Keratinocyte (primary cell): ENCODE measurements around the gene UGT3A1. TPM values are rescaled to one million over a fixed set of nuclear protein-coding genes. Genes with fewer than 3 reads are reported as not detected.

Source experiments
- DNase-seq: peaks from one replicate; pipeline ENCODE4 v3.0.0-alpha.2; 2011; ENCODE audit warnings: low read depth, missing footprints, low spot score
- FAIRE-seq: peaks from 2 replicates; lab custom pipeline; 2011; peaks lifted over from hg19 to GRCh38; lab: Jason Lieb, UNC
- H2AFZ ChIP-seq: 2 replicates; pipeline ENCODE4 v1.6.0; 2012; ENCODE audit warnings: low read length, control low read depth, inconsistent platforms; ENCODE audit not compliant: control insufficient read depth
- H3K27ac ChIP-seq: 2 replicates; pipeline ENCODE4 v1.5.1; 2011; ENCODE audit warnings: low read length; ENCODE audit not compliant: control insufficient read depth, insufficient read depth
- H3K27me3 ChIP-seq: 3 replicates; pipeline ENCODE4 v1.6.0; 2011; ENCODE audit warnings: low read length; ENCODE audit not compliant: control insufficient read depth, insufficient read depth; ENCODE audit errors: extremely low read depth
- H3K36me3 ChIP-seq, 2 experiments: 2 replicates in 1 of 2; 3 replicates in 1 of 2; pipeline ENCODE4 v1.5.1; 2011; ENCODE audit warnings: low read length in 2 of 2, mild to moderate bottlenecking in 1 of 2; ENCODE audit not compliant: control insufficient read depth in 2 of 2, insufficient read depth in 2 of 2; ENCODE audit errors: extremely low read depth in 1 of 2
- H3K4me1 ChIP-seq: 3 replicates; pipeline ENCODE4 v1.5.1; 2011; ENCODE audit warnings: low read length; ENCODE audit not compliant: control insufficient read depth, insufficient read depth; ENCODE audit errors: extremely low read depth
- H3K4me2 ChIP-seq: 3 replicates; pipeline ENCODE4 v1.6.0; 2011; ENCODE audit warnings: low read depth, low read length; ENCODE audit not compliant: control insufficient read depth, insufficient read depth; ENCODE audit errors: extremely low read depth
- H3K4me3 ChIP-seq, 3 experiments: fragments of 200-600 bp in 1 of 3; sonication (generic) in 1 of 3; 2 replicates in 2 of 3; 3 replicates in 1 of 3; pipeline ENCODE4 v1.5.1; 2011 to 2016; ENCODE audit warnings: low read length in 3 of 3, mild to moderate bottlenecking in 3 of 3, control low read depth in 2 of 3, inconsistent platforms in 1 of 3, low read depth in 1 of 3, mixed read lengths in 1 of 3, mixed run types in 1 of 3, moderate library complexity in 1 of 3; ENCODE audit not compliant: control insufficient read depth in 2 of 3, insufficient read depth in 2 of 3; ENCODE audit errors: extremely low read depth in 1 of 3
- H3K79me2 ChIP-seq: 2 replicates; pipeline ENCODE4 v1.6.0; 2012; ENCODE audit warnings: low read length; ENCODE audit not compliant: control insufficient read depth, insufficient read depth
- H3K9ac ChIP-seq: 3 replicates; pipeline ENCODE4 v1.6.0; 2011; ENCODE audit warnings: low read length; ENCODE audit not compliant: control insufficient read depth, insufficient read depth; ENCODE audit errors: extremely low read depth
- H3K9me1 ChIP-seq: 3 replicates; pipeline ENCODE4 v1.6.0; 2011; ENCODE audit warnings: low read length; ENCODE audit not compliant: control insufficient read depth, insufficient read depth; ENCODE audit errors: extremely low read depth
- H3K9me3 ChIP-seq: 2 replicates; pipeline ENCODE4 v1.5.1; 2012; ENCODE audit warnings: low read depth, low read length; ENCODE audit not compliant: control insufficient read depth
- H4K20me1 ChIP-seq: 3 replicates; pipeline ENCODE4 v1.6.0; 2011; ENCODE audit warnings: low read length; ENCODE audit not compliant: control insufficient read depth, insufficient read depth; ENCODE audit errors: extremely low read depth
- CTCF ChIP-seq, 3 experiments: IDR thresholded peaks in 1 of 3; conservative IDR thresholded peaks in 1 of 3; optimal IDR thresholded peaks in 1 of 3; 2 replicates in 2 of 3; 3 replicates in 1 of 3; pipeline versions ENCODE3 to v1.5.1; 2011; ENCODE audit warnings: low read length in 3 of 3, mild to moderate bottlenecking in 3 of 3, moderate library complexity in 2 of 3, control low read depth in 1 of 3, inconsistent platforms in 1 of 3; ENCODE audit not compliant: insufficient read depth in 2 of 3; ENCODE audit errors: extremely low read depth in 1 of 3
- EZH2 ChIP-seq: IDR thresholded peaks from one replicate; pipeline ENCODE4 v1.6.1; 2012; ENCODE audit warnings: inconsistent platforms, mild to moderate bottlenecking, low read length, moderate library complexity
- dilution Hi-C: fragments of 300-500 bp; cut with MboI; formaldehyde crosslinking; loops from one replicate; pipeline ENCODE4 v1.7.0; 2020; ENCODE audit warnings: low sequenced_read_pairs; ENCODE audit not compliant: extremely low pct_ligation_motif_present
- polyA plus RNA-seq, 5 experiments: library from polyadenylated mRNA; depleted of rRNA in 3 of 5; stranded (reverse) in 3 of 5; stranded (forward) in 1 of 5; unstranded in 1 of 5; fragments of >200 nt; gene quantifications; 1 replicate in 1 of 5; 2 replicates in 3 of 5; 3 replicates in 1 of 5; pipeline versions ENCODE4 v1.2.1 to v1.2.3, GENCODE V29; 2011 to 2012; ENCODE audit warnings: missing spikeins in 2 of 5, low read depth in 1 of 5, low replicate concordance in 1 of 5

UGT3A1 gene
- polyA plus RNA-seq, 1 donor (not counting 4 experiments of a cell fraction or from before 2014, with no cell fraction given): not detected

DNA sequence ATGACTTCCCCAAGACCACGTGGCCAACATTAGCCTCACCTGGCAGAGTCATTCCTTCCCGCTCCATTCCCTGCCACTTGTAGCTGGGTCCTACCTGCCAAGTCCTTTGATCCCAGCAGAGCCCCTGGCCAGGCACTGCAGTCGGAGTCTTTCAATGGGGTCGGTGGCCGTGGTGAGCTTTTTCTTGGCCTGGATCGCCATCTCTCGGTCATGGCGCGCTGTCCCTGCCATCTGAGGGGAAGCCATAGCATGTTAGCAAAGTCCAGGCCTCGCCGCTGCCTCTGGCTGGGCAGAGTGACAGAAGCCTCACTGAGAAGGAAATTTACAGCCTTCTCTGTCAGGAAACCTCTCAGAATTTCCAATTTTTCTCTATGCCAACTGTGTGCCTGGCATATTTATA, 70.3 kb downstream of the UGT3A1 start:
- peak in 1 of 3 experiments; percentile 5 for TF ChIP-seq CTCF (optimal IDR thresholded peaks at IDR 0.05 in 1 of 3, IDR thresholded peaks at IDR 0.05 in 1 of 3, conservative IDR thresholded peaks at IDR 0.05 in 1 of 3; ENCODE audit: extremely low read depth in 1 of 3, insufficient read depth in 2 of 3, low read length in 3 of 3)
- TF ChIP-seq EZH2: no peak

DNA sequence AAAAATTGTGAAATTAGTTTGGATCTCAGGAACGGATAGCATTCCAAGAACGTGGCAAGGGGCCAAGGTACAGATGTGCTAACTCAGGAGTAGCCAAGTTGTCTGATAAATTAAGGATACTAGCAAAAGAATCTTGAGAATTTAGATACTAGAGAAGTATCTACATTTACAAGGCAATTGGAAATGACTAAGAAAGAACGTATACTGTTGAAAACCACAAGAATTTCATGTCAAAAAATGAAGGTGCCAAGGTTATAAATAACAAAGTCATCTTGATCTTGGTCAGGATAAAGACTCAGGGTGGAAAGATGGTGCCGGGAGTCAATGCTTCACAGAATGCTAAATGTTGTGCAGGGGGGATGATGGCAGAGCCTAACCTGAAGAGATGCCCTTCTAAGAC, 72.0 kb downstream of the UGT3A1 start:
- Histone ChIP-seq H3K4me2 (no peak overlapping the region), H2AFZ (no peak overlapping the region), H3K27me3 (no peaks in the 10 kb centered on the region), H3K36me3 (no peaks in the 10 kb centered on the region), H3K9me3 (peaks cover 4% of the 10 kb centered on the region), H3K79me2 (no peaks in the 10 kb centered on the region), H3K9me1 (no peaks in the 10 kb centered on the region), H3K4me1 (no peaks in the 10 kb centered on the region), H3K27ac (no peak overlapping the region), H3K9ac (no peak overlapping the region), H3K4me3 (no peak overlapping the region), H4K20me1 (no peaks in the 10 kb centered on the region)
- peak; percentile 38 for DNase-seq
- TF ChIP-seq CTCF (optimal IDR thresholded peaks at IDR 0.05 in 1 of 3, IDR thresholded peaks at IDR 0.05 in 1 of 3, conservative IDR thresholded peaks at IDR 0.05 in 1 of 3; ENCODE audit: extremely low read depth in 1 of 3, insufficient read depth in 2 of 3, low read length in 3 of 3) (no peak), EZH2 (no peak)
- dilution Hi-C loops: no loop called here
- peak; percentile 20 for FAIRE-seq

More for the DNA sequence above, 70.3 kb downstream of the UGT3A1 start:
- H3K4me1 ChIP-seq: peaks cover 10% of the 10 kb centered on the region
- no peak for DNase-seq
- no peaks in the 10 kb centered on the region for H3K79me2 ChIP-seq
- no peak overlapping the region for H2AFZ ChIP-seq
- H3K9me1 ChIP-seq: no peaks in the 10 kb centered on the region
- H3K27ac ChIP-seq: no peak overlapping the region
- H4K20me1 ChIP-seq: no peaks in the 10 kb centered on the region
- H3K36me3 ChIP-seq: no peaks in the 10 kb centered on the region
- no peak overlapping the region for H3K4me2 ChIP-seq
- no peak overlapping the region for H3K9ac ChIP-seq
- H3K4me3 ChIP-seq: no peak overlapping the region
- peaks cover 4% of the 10 kb centered on the region for H3K9me3 ChIP-seq
- no peak for FAIRE-seq
- peaks cover 5% of the 10 kb centered on the region for H3K27me3 ChIP-seq
- dilution Hi-C loops: no loop called here
